SKM-1 treated with dmso at 0.1 percent for 144 hours (cell line): ENCODE measurements around the gene NME2.
"Not testable (repeated sequence)": the region's sequence is repeated elsewhere in the genome, so short reads cannot be mapped to it uniquely, and the experiment has no call there.

Source experiments
- DNase-seq: peaks from one replicate; lab custom pipeline; 2025; ENCODE audit not compliant: unreplicated experiment; lab: John Stamatoyannopoulos, UW

Gene NME2

DNA sequence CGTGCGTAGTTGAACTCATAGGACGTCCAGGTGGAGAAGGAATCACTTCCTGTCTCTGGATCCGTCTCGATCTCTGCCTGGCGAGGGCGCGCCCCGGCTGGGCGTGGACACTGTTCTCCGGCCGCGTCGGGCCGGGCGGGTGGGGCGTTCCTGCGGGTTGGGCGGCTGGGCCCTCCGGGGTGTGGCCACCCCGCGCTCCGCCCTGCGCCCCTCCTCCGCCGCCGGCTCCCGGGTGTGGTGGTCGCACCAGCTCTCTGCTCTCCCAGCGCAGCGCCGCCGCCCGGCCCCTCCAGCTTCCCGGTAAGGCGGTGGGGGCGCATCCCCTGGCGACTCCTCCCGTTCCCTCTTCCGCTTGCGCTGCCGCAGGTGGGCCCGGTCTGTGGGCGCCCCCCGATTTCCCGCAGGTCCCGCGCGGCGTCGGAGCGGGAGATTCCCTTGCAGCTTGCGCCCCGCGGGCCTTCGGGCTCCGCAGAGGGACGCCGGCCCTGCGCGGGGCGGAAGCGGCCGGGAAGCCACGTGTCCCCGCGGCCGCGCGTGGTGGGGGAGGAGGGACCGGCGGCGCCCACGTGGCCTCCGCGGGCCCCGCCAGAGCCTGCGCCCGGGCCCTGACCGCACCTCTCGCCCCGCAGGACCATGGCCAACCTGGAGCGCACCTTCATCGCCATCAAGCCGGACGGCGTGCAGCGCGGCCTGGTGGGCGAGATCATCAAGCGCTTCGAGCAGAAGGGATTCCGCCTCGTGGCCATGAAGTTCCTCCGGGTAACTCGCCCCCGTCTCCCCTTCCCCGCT is at the start of gene NME2:
Gene NME2 (plus strand): TSS at position 214 of the 789 bp plus-strand sequence. CDS start 420 bp downstream, at position 634.
- DNase-seq = peak; percentile 73

DNA sequence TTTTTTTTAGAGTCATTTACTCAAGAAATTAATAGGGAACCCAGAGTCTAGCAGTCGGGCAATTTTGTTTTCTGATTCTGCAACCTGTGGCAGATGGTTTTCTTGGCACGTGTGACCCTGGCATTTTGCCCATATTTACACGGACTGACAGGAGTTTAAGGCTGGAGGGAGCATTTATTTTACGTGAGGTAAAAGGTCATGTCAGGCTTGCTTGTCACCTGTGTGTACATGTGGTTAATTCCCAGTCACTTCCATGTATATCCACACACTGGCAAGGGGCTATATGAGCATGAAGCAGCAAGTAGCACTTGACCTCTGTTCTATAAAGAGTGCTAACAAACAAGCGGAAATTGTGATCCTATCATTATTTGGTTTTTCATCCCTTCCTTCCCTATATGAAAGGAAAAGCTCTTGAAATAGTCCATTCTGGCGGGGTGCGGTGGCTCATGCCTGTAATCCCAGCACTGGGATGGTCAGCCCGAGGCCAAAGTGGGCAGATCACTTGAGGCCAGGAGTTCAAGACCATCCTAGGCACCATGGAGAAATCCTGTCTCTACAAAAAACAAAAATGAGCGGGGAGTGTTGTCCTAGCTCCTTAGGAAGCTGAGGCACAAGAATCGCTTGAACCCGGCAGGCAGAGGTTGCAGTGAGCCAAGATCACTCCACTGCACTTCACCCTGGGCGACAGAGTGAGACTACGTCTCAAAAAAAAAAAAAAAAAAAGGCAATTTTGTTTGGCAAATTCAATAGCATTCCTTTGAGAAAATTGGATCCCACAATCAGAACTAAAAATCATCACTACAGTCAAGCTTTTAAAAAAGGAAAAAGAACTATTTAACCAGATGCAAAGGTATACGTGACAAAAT is 47.6 kb upstream of the NME2 start:
- DNase-seq = no peak

DNA sequence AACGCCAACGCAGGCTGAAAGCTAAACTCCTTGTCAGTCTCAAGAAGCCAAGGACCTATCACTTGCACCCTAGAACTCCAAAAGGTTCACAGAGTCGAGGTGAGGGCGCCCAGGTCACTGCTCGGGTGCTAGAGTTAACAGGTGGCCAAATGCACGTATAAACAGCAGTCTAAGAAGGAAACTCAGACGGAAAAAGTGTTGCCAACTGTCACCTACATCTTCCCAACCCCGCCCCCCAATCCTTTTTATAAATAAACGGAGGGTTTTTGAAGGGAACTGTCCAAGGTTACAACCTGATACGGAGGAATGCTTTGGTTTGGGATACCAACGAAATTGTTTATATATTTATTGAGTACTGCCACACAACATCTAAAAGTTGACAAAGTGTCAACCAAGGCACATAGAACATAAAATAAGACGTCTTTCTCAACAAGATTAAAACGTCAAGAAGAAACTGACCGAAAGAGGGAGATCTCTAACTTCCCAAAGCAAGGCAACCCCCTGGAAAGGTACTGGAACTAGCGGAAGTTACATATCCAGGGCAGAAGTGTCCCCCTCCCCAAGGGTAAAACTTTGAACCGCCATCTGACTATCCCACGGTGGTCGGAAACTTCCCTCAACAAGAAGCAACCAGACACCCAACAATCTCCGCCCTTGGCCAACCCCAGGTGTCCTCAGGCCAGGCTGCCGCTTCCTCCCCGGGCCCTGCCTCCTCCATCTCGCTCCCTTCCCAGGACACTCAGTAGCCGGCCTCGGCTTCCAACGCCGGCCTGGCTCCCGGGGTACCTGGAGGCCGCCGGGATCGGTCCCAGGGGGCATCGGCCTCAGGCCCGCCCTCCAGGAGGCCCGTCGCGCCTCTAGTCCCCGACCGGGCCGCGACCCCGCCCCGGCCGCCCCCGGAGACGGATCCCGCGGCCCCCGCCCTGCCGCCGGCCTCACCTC is 46.5 kb upstream of the NME2 start:
- peak; percentile 29 for DNase-seq

DNA sequence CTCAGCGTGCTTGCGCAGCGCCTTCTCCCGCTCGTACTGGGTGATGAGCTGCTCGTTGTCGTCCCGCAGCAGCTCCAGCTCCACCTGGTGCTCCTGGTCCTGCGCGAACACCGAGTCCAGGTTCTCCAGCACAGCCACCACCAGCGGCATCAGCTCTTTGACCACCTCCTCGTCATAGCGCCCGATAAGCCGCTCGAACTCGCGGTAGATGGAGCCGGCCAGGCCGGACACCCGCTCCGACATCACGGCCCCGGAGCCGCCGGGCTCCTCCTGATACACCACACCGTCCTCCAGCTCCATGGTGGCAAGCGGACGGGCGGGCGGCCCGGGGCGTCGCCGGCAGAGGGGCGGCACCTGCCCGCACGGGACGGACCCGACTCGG is 45.9 kb upstream of the NME2 start:
- no peak for DNase-seq

DNA sequence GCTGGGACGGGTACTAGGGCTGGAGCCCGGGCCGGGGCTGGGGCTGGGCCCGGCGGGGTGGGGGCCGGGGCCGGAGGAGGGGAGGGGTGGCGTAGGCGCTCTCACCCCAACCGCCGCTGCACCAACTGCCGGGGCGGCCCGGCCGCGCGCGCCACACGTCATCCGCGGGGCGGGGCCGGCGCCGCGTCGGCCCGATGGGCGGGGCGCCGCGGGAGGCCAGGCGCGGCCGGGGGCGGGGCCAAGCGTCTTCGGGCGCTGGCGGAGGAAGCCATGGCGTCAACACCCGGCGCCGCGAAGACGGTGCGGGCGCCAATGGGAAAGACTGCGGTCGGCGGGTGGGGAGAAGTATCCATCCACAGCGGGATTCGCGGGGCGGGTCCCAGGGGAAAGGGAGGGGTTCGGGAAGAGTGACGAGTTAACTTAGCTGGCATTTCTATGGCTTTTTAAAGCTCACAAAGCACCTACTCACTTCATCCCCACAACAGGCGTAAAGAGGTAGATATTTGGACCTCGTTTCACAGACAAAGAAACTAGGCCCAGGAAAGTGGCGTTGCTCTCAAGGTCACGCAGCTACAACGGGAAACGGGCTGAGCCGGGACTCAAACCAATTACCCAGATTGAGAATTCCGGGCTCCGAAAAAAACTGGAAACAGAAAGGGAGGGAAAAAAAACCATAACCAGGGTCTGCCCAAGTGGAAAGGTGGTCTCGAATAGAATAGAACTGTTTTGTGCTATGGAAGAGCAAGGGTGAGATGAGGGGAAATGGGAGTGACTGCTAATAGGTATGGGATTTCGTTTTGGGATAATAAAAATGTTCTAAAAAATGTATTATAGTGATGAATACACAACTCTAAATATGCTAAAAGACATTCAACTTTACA is 45.2 kb upstream of the NME2 start, which contains the start of gene SPAG9:
Gene SPAG9 (minus strand): TSS at position 130 of the 881 bp plus-strand sequence. CDS start 212 bp downstream, outside the sequence.
- DNase-seq = peak; percentile 93

DNA sequence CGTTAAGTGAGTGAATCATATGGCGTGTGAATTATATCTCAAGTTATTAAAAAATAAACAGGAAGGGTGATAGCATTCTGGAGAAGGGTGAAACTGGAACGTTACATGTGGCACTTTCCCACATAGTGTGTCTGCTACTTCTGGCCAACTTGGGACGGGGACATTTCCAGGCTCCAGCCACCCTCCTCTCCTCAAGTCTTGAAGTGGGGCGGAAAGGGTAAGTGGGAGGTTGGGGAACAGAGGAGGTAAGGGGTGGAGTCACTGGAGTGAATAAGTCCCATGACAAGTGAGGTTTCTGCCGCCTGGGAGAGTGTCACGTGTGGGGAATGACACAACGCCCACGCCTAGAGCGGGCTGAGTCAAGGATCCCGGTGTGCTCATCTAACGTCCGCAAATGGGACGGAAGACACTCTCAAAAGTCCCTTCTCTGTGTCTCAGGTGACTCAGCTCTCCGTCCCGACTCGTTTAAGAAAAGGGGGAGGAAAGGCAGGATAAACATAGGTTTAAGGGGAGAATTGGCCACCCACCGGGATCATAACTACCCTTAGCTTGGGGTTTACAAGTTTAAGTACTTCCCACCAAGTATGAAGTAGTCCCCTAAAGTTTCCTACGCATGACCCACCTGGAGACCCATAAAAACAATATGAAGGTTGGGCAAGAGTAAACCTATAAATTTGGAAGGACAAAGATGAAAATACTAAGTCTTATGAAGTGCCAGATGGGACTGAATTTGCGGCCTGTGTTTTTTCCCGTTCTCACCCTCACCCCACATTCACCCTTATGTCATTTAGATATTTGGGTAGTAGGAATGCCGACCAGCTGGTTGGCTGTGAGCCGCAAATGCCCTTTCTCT is 44.4 kb upstream of the NME2 start:
- DNase-seq = peak; percentile 91

DNA sequence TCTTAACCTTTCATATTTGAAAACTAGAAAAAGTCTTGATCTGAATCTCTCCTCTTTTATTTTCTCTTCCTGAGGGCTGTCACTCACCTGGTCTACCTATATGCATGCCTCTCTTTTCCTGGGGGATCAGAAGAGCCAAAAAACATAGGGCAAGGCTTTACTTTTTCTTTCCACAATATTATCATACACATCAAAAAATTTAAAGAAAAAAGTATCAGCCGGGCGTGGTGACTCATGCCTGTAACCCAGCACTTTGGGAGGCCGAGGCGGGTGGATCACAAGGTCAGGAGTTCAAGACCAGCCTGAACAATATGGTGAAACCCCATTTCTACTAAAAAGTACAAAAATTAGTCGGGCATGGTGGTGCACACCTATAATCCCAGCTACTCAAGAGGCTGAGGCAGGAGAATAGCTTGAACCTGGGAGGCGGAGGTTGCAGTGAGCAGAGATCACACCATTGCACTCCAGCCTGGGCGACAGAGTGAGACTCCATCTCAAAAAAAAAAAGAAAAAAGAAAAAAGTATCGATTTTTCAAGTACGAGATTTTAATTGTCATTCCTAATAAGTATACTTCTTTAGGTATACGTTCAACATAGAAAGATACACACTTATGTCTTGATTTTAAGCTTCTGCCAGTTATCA is 43.6 kb upstream of the NME2 start:
- not testable (repeated sequence) for DNase-seq

DNA sequence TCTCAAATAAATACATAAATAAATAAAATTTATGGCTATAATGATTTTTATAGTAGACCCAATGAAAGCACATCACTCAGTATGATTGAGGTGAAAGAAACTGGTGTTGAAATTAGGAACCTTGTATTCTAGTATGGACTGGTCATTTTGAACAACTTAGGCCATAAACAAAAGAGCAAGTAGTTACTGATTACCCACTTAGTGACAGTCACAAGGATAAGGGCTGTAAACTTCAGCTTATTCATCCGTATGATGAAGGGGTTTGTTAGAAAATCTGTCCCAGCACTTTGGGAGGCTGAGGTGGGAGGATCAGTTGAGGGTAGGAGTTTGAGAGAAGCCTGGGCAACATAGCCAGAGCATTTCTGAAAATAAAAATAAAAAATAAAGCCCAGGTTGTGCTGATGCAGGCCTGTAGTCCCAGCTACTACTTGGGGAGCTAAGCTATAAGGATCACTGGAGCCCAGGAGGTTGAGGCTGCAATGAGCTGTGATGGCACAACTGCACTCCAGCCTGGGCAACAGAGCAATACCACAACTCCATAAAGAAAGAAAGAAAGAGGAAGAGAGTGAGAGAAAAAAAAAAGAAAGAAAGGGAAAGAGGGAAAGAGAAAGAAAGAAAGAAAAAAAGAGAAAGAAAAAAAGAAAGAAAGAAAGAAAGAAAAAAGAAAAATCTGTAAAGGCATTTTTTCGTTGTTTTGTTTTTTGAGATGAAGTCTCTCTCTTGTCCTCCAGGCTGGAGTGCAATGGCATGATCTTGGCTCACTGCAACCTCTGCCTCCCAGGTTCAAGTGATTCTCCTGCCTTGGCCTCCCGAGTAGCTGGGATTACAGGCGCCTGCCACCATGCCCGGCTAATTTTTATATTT is 41.3 kb upstream of the NME2 start:
- DNase-seq = no peak

- DNase-seq = no peak
Measured at GRCh38 chr17:51128076-51128475, 38.1 kb upstream of the NME2 start.

DNA sequence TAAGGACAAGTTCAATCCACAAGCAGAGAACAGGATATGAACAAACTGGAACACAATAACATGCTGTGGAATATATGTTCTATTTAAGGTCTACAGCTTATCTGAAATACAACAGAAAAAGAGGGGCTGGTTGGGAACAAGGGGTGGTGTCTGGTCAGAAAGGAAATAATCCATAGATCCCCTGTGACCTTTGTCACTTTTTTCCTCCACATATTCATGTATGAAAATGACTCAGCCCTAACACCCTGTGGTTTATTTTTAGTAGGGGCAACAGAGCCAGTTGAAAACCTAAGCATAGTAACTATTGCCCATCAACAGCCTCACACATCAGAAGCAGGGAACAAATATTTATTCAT is 33.3 kb upstream of the NME2 start:
- DNase-seq = no peak

- no peak for DNase-seq
Measured at GRCh38 chr17:51133365-51133764, 32.8 kb upstream of the NME2 start.

GRCh38 chr17:51135956-51136355 is 30.3 kb upstream of the NME2 start:
- no peak for DNase-seq

GRCh38 chr17:51142597-51142996 is 23.6 kb upstream of the NME2 start:
- no peak for DNase-seq

DNA sequence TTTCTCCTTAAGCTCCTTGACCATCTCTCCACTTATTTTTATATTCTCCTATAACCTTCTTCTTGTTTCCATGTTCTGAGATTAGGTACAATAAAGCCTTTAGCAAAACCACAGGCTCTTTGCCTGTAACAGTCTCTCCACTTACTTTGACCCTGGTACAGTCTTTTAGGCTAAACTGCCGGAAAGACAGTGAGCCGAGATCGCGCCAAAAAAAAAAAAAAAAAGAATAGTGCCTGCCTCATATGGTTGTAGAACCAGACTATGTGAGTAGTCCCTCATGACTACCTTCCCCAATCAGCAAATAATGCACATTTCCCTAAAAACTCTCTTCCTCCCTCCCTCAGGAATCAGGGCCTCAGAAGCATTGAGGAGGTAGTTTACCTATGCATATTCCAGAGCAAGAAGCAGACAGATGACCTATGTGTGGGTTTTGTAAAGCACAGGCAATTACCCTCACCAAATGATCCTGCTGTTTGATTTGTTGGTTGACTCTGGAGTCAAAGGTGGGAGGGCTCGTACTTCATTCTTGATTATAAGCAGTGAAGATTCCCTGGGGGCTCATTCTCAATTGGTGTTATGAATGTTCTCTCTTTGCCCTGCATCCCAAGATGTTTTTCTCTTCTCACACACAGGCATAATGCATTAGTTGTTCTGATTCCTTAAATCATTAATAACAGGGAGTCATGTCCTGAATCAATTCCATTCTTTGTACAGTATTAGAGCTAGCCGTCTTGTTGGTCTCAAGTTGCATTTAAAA is 21.8 kb upstream of the NME2 start:
- no peak for DNase-seq

DNA sequence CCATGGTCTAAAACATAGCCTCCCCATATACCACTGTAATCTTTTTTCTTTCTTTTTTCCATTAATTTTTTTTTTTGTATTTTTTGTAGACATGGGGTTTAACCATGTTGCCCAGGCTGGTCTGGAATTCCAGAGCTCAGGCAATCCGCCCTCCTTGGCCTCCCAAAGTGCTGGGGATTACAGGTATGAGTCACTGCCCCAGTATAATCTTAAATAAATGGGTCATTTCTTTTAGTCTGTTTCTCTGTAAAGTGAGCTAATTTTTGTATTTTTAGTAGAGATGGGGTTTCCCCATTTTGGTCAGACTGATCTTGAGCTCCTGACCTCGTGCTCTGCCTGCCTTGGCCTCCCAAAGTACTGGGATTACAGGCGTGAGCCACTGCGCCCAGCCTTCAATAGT is 18.6 kb upstream of the NME2 start:
- no peak for DNase-seq

GRCh38 chr17:51149163-51149562 is 17.0 kb upstream of the NME2 start:
- DNase-seq = no peak

- no peak for DNase-seq
Measured at GRCh38 chr17:51150932-51151331, 15.3 kb upstream of the NME2 start.
